DOHH2 (cell line): ENCODE data around the gene ERC2.

Experiments used
- H3F3A ChIP-seq: fragments of 200-600 bp; sonication (generic), shearing (Covaris generic); 2 replicates; pipeline ENCODE4 v1.6.0; 2016; ENCODE audit warnings: antibody characterized with exemption, mild to moderate bottlenecking; ENCODE audit not compliant: control insufficient read depth, insufficient read depth
- H3K27ac ChIP-seq: fragments of 200-600 bp; sonication (generic); 2 replicates; pipeline ENCODE4 v1.5.1; 2014; ENCODE audit warnings: low read depth, mild to moderate bottlenecking, low read length, moderate library complexity
- H3K27me3 ChIP-seq: fragments of 200-600 bp; sonication (generic); 2 replicates; pipeline ENCODE4 v1.6.1; 2014; ENCODE audit warnings: mild to moderate bottlenecking, low read length, mixed read lengths; ENCODE audit not compliant: control insufficient read depth
- H3K36me3 ChIP-seq: fragments of 200-600 bp; sonication (generic); 2 replicates; pipeline ENCODE4 v1.6.1; 2014; ENCODE audit warnings: mild to moderate bottlenecking, low read length, moderate library complexity, mixed read lengths; ENCODE audit not compliant: control insufficient read depth
- H3K4me1 ChIP-seq: fragments of 200-600 bp; sonication (generic); 2 replicates; pipeline ENCODE4 v1.6.1; 2014; ENCODE audit warnings: mild to moderate bottlenecking, low read length, mixed read lengths; ENCODE audit not compliant: control insufficient read depth
- H3K4me2 ChIP-seq: fragments of 200-600 bp; sonication (generic); 2 replicates; pipeline ENCODE4 v1.6.0; 2014; ENCODE audit warnings: mild to moderate bottlenecking, low read length, moderate library complexity
- H3K4me3 ChIP-seq: fragments of 200-600 bp; sonication (generic); 2 replicates; pipeline ENCODE4 v1.5.1; 2014; ENCODE audit warnings: mild to moderate bottlenecking, low read length, mixed read lengths
- H3K79me2 ChIP-seq: fragments of 200-600 bp; sonication (generic); 2 replicates; pipeline ENCODE4 v1.6.1; 2014; ENCODE audit warnings: mild to moderate bottlenecking, low read length, mixed read lengths; ENCODE audit not compliant: control insufficient read depth
- H3K9me2 ChIP-seq: fragments of 200-600 bp; sonication (generic); replicated peaks from 2 replicates; pipeline ENCODE4 v1.6.1; 2014; ENCODE audit warnings: mild to moderate bottlenecking, low read length, mixed read lengths; ENCODE audit not compliant: control insufficient read depth
- H3K9me3 ChIP-seq: fragments of 200-600 bp; sonication (generic); 2 replicates; pipeline ENCODE4 v1.6.1; 2014; ENCODE audit warnings: antibody characterized with exemption, low read length, mixed read lengths; ENCODE audit not compliant: control insufficient read depth, insufficient read depth
- H4K20me1 ChIP-seq: fragments of 200-600 bp; sonication (generic); 2 replicates; pipeline ENCODE4 v1.6.0; 2014; ENCODE audit warnings: low read depth, mild to moderate bottlenecking, antibody characterized with exemption, low read length, moderate library complexity; ENCODE audit not compliant: control insufficient read depth, insufficient read depth
- CTCF ChIP-seq: fragments of 200-600 bp; sonication (generic); IDR thresholded peaks from one replicate; pipeline ENCODE4 v1.5.1; 2014; ENCODE audit warnings: antibody characterized with exemption, mild to moderate bottlenecking, low read depth, low read length; ENCODE audit not compliant: poor library complexity, severe bottlenecking
- EZH2phosphoT487 ChIP-seq: fragments of 200-600 bp; sonication (generic); IDR thresholded peaks from 2 replicates; pipeline ENCODE4 v1.6.1; 2017; ENCODE audit warnings: borderline replicate concordance, mild to moderate bottlenecking, antibody characterized with exemption, low read length, moderate library complexity, mixed read lengths

ERC2 gene

GRCh38 chr3:55647063-55647462, 821.2 kb downstream of the ERC2 start:
- H3K4me2 ChIP-seq: no peak overlapping the region
- no peaks in the 10 kb centered on the region for H3K4me1 ChIP-seq
- H4K20me1 ChIP-seq: no peaks in the 10 kb centered on the region
- no peaks in the 10 kb centered on the region for H3F3A ChIP-seq
- H3K27me3 ChIP-seq: no peaks in the 10 kb centered on the region
- no peaks in the 10 kb centered on the region for H3K36me3 ChIP-seq
- no peaks in the 10 kb centered on the region for H3K9me2 ChIP-seq
- TF ChIP-seq CTCF (no peak), EZH2phosphoT487 (no peak)
- H3K4me3 ChIP-seq: no peak overlapping the region
- no peaks in the 10 kb centered on the region for H3K79me2 ChIP-seq
- H3K9me3 ChIP-seq: no peaks in the 10 kb centered on the region
- H3K27ac ChIP-seq: no peak overlapping the region

- H3K27ac ChIP-seq: no peak overlapping the region
- H3K79me2 ChIP-seq: no peaks in the 10 kb centered on the region
- H3K9me2 ChIP-seq: no peaks in the 10 kb centered on the region
- H3K27me3 ChIP-seq: no peaks in the 10 kb centered on the region
- H3K4me3 ChIP-seq: no peak overlapping the region
- H4K20me1 ChIP-seq: no peaks in the 10 kb centered on the region
- H3K4me2 ChIP-seq: no peak overlapping the region
- TF ChIP-seq CTCF: no peak
- no peak for TF ChIP-seq EZH2phosphoT487
- H3F3A ChIP-seq: no peaks in the 10 kb centered on the region
- H3K9me3 ChIP-seq: no peaks in the 10 kb centered on the region
- H3K36me3 ChIP-seq: no peaks in the 10 kb centered on the region
- no peaks in the 10 kb centered on the region for H3K4me1 ChIP-seq
These were observed 822.1 kb downstream of the ERC2 start for GRCh38 chr3:55646121-55646520.

GRCh38 chr3:55645422-55645821, 822.8 kb downstream of the ERC2 start:
- Histone ChIP-seq H3K4me3 (no peak overlapping the region), H3K9me2 (no peaks in the 10 kb centered on the region), H3K4me2 (no peak overlapping the region), H3K36me3 (no peaks in the 10 kb centered on the region), H3K79me2 (no peaks in the 10 kb centered on the region), H3K9me3 (no peaks in the 10 kb centered on the region), H3K27me3 (no peaks in the 10 kb centered on the region), H3F3A (no peaks in the 10 kb centered on the region), H3K27ac (no peak overlapping the region), H3K4me1 (no peaks in the 10 kb centered on the region), H4K20me1 (no peaks in the 10 kb centered on the region)
- TF ChIP-seq EZH2phosphoT487 (no peak), CTCF (no peak)

GRCh38 chr3:55643283-55643682, 825.0 kb downstream of the ERC2 start:
- no peak overlapping the region for H3K4me2 ChIP-seq
- H3K4me1 ChIP-seq: no peaks in the 10 kb centered on the region
- no peaks in the 10 kb centered on the region for H3K9me2 ChIP-seq
- H3K9me3 ChIP-seq: no peaks in the 10 kb centered on the region
- H3K79me2 ChIP-seq: no peaks in the 10 kb centered on the region
- no peak overlapping the region for H3K4me3 ChIP-seq
- H3K27me3 ChIP-seq: no peaks in the 10 kb centered on the region
- H4K20me1 ChIP-seq: no peaks in the 10 kb centered on the region
- H3K27ac ChIP-seq: no peak overlapping the region
- TF ChIP-seq CTCF (no peak), EZH2phosphoT487 (no peak)
- no peaks in the 10 kb centered on the region for H3F3A ChIP-seq
- no peaks in the 10 kb centered on the region for H3K36me3 ChIP-seq
